ENCODE measurements around the gene SALL3. TPM values are rescaled to one million over a fixed set of nuclear protein-coding genes. Genes with fewer than 3 reads are reported as not detected.

SALL3 gene
- total and polyA plus RNA-seq, 2 of the 4 experiments (the other 2 are of a cell fraction) = not detected

DNA sequence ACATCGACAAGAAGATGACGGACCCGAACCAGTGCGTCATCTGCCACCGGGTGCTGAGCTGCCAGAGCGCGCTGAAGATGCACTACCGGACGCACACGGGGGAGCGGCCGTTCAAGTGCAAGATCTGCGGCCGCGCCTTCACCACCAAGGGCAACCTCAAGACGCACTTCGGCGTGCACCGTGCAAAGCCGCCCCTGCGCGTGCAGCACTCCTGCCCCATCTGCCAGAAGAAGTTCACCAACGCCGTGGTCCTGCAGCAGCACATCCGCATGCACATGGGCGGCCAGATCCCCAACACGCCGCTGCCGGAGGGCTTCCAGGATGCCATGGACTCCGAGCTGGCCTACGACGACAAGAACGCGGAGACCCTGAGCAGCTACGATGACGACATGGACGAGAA, 14.4 kb downstream of the SALL3 start:
- Histone ChIP-seq H3K27me3 (ENCODE audit: control insufficient read depth, insufficient read depth, low read length) (no peaks in the 10 kb centered on the region), H4K8ac (ENCODE audit: low read depth in 2 of 2, low read length in 2 of 2) (no peak overlapping the region), H2AFZ (replicated peaks; ENCODE audit: low read length, poor library complexity) (no peak overlapping the region), H2BK120ac (ENCODE audit: low read depth, low read length) (no peak overlapping the region), H3K9ac (ENCODE audit: low read depth, low read length) (no peak overlapping the region), H3K79me1 (ENCODE audit: low read depth in 1 of 2, low read length in 2 of 2) (no peaks in the 10 kb centered on the region), H3K4me2 (ENCODE audit: low read depth, low read length) (no peak overlapping the region), H2BK20ac (ENCODE audit: low read depth, low read length) (no peak overlapping the region), H4K20me1 (ENCODE audit: insufficient read depth, low read length) (no peaks in the 10 kb centered on the region), H3K9me3 (ENCODE audit: control insufficient read depth, insufficient read depth, low read length) (peaks cover 19% of the 10 kb centered on the region; the same call in 1 of the 2 replicates), H2BK5ac (ENCODE audit: low read depth, low read length, poor library complexity, severe bottlenecking) (no peak overlapping the region), H3K23ac (ENCODE audit: low read depth, low read length) (no peak overlapping the region), H3K4ac (ENCODE audit: low read depth, low read length) (no peak overlapping the region), H3K56ac (ENCODE audit: extremely low read depth, insufficient read depth, low read length) (no peak overlapping the region), H3K18ac (ENCODE audit: low read depth, low read length) (no peak overlapping the region), H3K36me3 (ENCODE audit: control insufficient read depth, insufficient read depth, low read length) (no peaks in the 10 kb centered on the region), H3K4me3 (ENCODE audit: insufficient read depth, low read depth, low read length) (no peak overlapping the region), H2AK5ac (ENCODE audit: low read depth, low read length) (no peak overlapping the region), H3K27ac (ENCODE audit: insufficient read depth, low read length) (no peak overlapping the region), H4K91ac (ENCODE audit: insufficient read depth, low read depth, low read length) (no peak overlapping the region), H4K5ac (ENCODE audit: low read depth, low read length) (no peak overlapping the region), H3K14ac (replicated peaks; ENCODE audit: low read depth, low read length) (no peak overlapping the region), H3K4me1 (ENCODE audit: control insufficient read depth, insufficient read depth, low read length) (no peaks in the 10 kb centered on the region), H2BK15ac (ENCODE audit: low read depth, low read length) (no peak overlapping the region), H2AK9ac (replicated peaks; ENCODE audit: low read depth, low read length, poor library complexity) (no peak overlapping the region), H3K9me1 (ENCODE audit: insufficient read depth, low read length) (no peaks in the 10 kb centered on the region)
- no TSS peak for BruUV-seq (replicated peaks)
- TF ChIP-seq, protein P1, sequence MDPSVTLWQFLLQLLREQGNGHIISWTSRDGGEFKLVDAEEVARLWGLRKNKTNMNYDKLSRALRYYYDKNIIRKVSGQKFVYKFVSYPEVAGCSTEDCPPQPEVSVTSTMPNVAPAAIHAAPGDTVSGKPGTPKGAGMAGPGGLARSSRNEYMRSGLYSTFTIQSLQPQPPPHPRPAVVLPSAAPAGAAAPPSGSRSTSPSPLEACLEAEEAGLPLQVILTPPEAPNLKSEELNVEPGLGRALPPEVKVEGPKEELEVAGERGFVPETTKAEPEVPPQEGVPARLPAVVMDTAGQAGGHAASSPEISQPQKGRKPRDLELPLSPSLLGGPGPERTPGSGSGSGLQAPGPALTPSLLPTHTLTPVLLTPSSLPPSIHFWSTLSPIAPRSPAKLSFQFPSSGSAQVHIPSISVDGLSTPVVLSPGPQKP (IDR thresholded peaks at IDR 0.05; ENCODE audit: borderline replicate concordance, low read depth, low read length) = no peak
- TF ChIP-seq, protein P2, sequence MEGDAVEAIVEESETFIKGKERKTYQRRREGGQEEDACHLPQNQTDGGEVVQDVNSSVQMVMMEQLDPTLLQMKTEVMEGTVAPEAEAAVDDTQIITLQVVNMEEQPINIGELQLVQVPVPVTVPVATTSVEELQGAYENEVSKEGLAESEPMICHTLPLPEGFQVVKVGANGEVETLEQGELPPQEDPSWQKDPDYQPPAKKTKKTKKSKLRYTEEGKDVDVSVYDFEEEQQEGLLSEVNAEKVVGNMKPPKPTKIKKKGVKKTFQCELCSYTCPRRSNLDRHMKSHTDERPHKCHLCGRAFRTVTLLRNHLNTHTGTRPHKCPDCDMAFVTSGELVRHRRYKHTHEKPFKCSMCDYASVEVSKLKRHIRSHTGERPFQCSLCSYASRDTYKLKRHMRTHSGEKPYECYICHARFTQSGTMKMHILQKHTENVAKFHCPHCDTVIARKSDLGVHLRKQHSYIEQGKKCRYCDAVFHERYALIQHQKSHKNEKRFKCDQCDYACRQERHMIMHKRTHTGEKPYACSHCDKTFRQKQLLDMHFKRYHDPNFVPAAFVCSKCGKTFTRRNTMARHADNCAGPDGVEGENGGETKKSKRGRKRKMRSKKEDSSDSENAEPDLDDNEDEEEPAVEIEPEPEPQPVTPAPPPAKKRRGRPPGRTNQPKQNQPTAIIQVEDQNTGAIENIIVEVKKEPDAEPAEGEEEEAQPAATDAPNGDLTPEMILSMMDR (conservative IDR thresholded peaks at IDR 0.05; ENCODE audit: low read depth, low read length) = no peak
- no peak for TF ChIP-seq NFE2L2 (IDR thresholded peaks at IDR 0.05; ENCODE audit: low read depth, low read length)
- TF ChIP-seq CHD1 (IDR thresholded peaks at IDR 0.05; ENCODE audit: low read depth, low read length) = no peak
- TF ChIP-seq, protein P3, sequence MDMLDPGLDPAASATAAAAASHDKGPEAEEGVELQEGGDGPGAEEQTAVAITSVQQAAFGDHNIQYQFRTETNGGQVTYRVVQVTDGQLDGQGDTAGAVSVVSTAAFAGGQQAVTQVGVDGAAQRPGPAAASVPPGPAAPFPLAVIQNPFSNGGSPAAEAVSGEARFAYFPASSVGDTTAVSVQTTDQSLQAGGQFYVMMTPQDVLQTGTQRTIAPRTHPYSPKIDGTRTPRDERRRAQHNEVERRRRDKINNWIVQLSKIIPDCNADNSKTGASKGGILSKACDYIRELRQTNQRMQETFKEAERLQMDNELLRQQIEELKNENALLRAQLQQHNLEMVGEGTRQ (IDR thresholded peaks at IDR 0.05; ENCODE audit: low read depth, low read length) = no peak
- TF ChIP-seq MAFK (IDR thresholded peaks at IDR 0.05; ENCODE audit: low read depth, low read length) = no peak
- no peak for TF ChIP-seq BHLHE40 (IDR thresholded peaks at IDR 0.05; ENCODE audit: low read depth, low read length)
- no peak for TF ChIP-seq RAD21 (IDR thresholded peaks at IDR 0.05; ENCODE audit: low read length)
- no peak for TF ChIP-seq MAZ (IDR thresholded peaks at IDR 0.05; ENCODE audit: borderline replicate concordance, low read depth, low read length)
- TF ChIP-seq SMC3 (IDR thresholded peaks at IDR 0.05; ENCODE audit: low read depth, low read length) = no peak
- TF ChIP-seq MXI1 (IDR thresholded peaks at IDR 0.05; ENCODE audit: borderline replicate concordance, low read depth, low read length) = no peak
- TF ChIP-seq RCOR1 (IDR thresholded peaks at IDR 0.05; ENCODE audit: insufficient replicate concordance, low read length) = no peak
- DNase-seq (no peak), ATAC-seq (ENCODE audit: low read depth) (no peak)
- intact Hi-C loops (cut with micrococcal nuclease) (no loop called here), in situ Hi-C loops (cut with MboI; ENCODE audit: low sequenced_read_pairs) (no loop called here), dilution Hi-C loops (cut with HindIII; ENCODE audit: low sequenced_read_pairs, unreplicated experiment) (no loop called here)
- 91% methylated on average over 14 of the region's 37 CpGs; no CpG with 5 or more reads in 1 of the 2 experiments for WGBS, 2 experiments (ENCODE audit: extremely low coverage in 2 of 2, insufficient read length in 1 of 2)
- CTCF ChIA-PET = no interaction called here
- POLR2A ChIA-PET (ENCODE audit: unreplicated experiment) = no interaction called here
